Stomach (tissue), 9 donors: Measurements from ENCODE around the gene PCP2. TPM values are rescaled to one million over a fixed set of nuclear protein-coding genes. Genes with fewer than 3 reads are reported as not detected.

Experiments
- DNase-seq, 2 donors: peaks; one replicate each; pipeline versions ENCODE4 v3.0.0 to v3.0.0-alpha.2; 2013 to 2019
- H3K27ac ChIP-seq, 5 donors: fragments of 200-600 bp in 4 of 5; sonication (generic) in 4 of 5; one replicate each; pipeline ENCODE4 v1.5.1; 2013 to 2019; ENCODE audit warnings: mild to moderate bottlenecking in 1 of 5, moderate library complexity in 1 of 5
- H3K27me3 ChIP-seq, 3 donors: fragments of 200-600 bp; sonication (generic); one replicate each; pipeline ENCODE4 v1.5.1; 2017 to 2019; ENCODE audit warnings: mixed run types in 1 of 3
- H3K36me3 ChIP-seq, 4 donors: fragments of 200-600 bp; sonication (generic); 1 replicate in 3 of 4; 2 replicates in 1 of 4; pipeline ENCODE4 v1.5.1; 2016 to 2019
- H3K4me1 ChIP-seq, 4 donors: fragments of 200-600 bp; sonication (generic); one replicate each; pipeline ENCODE4 v1.5.1; 2016 to 2019
- H3K4me3 ChIP-seq, 4 donors: fragments of 200-600 bp; sonication (generic) in 3 of 4; one replicate each; pipeline ENCODE4 v1.5.1; 2016 to 2019; ENCODE audit warnings: mild to moderate bottlenecking in 1 of 4
- H3K9me3 ChIP-seq, 4 donors: fragments of 200-600 bp; sonication (generic); one replicate each; pipeline ENCODE4 v1.5.1; 2016 to 2019
- EP300 ChIP-seq: sonication (generic); formaldehyde crosslinking; IDR thresholded peaks from one replicate; pipeline ENCODE4 v1.6.1; 2017; ENCODE audit warnings: antibody characterized with exemption
- POLR2A ChIP-seq, 4 donors: fragments of 450-650 bp; IDR thresholded peaks; one replicate each; pipeline ENCODE4 v1.6.1; 2016; ENCODE audit warnings: antibody characterized with exemption in 4 of 4, control low read depth in 2 of 4, mild to moderate bottlenecking in 1 of 4, moderate library complexity in 1 of 4
- POLR2AphosphoS5 ChIP-seq, 3 donors: sonication (generic); formaldehyde crosslinking; IDR thresholded peaks; one replicate each; pipeline ENCODE4 v1.6.1; 2016; ENCODE audit warnings: antibody characterized with exemption in 3 of 3
- WGBS, 5 donors: extraction: QIAGEN DNeasy Blood & Tissue Kit in 3 of 5; methylation state at CpG; one replicate each; pipeline versions ENCODE4 v1.1.5 to v1.1.7; 2013 to 2018; 5-methylcytosine and 5-hydroxymethylcytosine counted together
- intact Hi-C: fragments of 100-400 bp; cut with DNase I; formaldehyde crosslinking; loops from one replicate; pipeline ENCODE4 v1.15.1; 2023; ENCODE audit warnings: low total_unique reads
- polyA plus RNA-seq, 3 donors: library from polyadenylated mRNA; stranded (reverse); fragments of 200-250 nt; gene quantifications; one replicate each; pipeline ENCODE4 v1.2.3, GENCODE V29; 2013
- total RNA-seq, 5 donors: library from RNA; depleted of rRNA; stranded (reverse); fragments of >200 nt; gene quantifications; one replicate each; pipeline versions ENCODE4 v1.1.0 to v1.2.3, GENCODE V29; 2014 to 2016
- TF ChIP-seq, protein P1 (sequence below), 7 experiments: fragments of 450-650 bp in 4 of 7; fragments of 200-600 bp in 3 of 7; sonication (generic) in 3 of 7; IDR thresholded peaks; one replicate each; pipeline ENCODE4 v1.5.1; 2016 to 2019; ENCODE audit warnings: antibody characterized with exemption in 7 of 7, control low read depth in 2 of 7, mild to moderate bottlenecking in 1 of 7
- donor health status: healthy with polysubstance abuse.
- donor health status: Bipolar disorder and iron deficiency.
- donor health status: healthy.

The PCP2 gene
- total and polyA plus RNA-seq, 8 donors = 2.7 to 9.3 (median 4.0) TPM; not detected in 4

DNA sequence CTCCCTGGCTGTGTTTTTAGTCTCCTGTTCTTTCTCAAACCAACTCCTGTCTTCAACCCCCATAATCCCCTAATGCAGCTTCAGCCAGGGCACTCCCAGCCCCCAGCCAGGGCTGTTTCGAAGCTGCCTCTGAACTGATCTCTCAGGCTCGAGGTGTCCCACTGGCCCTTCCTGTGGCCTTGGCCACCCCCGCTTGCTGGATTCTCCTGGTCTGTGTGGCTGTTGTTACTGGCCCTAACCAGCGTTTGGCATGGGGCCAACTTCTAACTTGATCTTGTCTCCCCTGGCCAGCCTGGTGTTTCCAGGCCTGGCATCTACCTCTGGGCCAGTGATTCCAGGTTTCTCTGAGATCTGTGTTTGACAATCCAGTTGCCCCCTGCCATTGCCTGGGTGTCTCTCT lies 15.2 kb downstream of the PCP2 start:
- H3K4me3 ChIP-seq = no peak overlapping the region
- peak; percentile 49 to 69 for DNase-seq
- 20 to 42% (median 31%) methylated on average over 3 to 4 of the region's 4 CpGs for WGBS, 5 donors
- H3K27me3 ChIP-seq = no peaks in the 10 kb centered on the region
- TF ChIP-seq POLR2AphosphoS5 (IDR thresholded peaks at IDR 0.05) (no peak), EP300 (no peak), POLR2A (IDR thresholded peaks at IDR 0.05) (no peak)
- TF ChIP-seq, protein P1, sequence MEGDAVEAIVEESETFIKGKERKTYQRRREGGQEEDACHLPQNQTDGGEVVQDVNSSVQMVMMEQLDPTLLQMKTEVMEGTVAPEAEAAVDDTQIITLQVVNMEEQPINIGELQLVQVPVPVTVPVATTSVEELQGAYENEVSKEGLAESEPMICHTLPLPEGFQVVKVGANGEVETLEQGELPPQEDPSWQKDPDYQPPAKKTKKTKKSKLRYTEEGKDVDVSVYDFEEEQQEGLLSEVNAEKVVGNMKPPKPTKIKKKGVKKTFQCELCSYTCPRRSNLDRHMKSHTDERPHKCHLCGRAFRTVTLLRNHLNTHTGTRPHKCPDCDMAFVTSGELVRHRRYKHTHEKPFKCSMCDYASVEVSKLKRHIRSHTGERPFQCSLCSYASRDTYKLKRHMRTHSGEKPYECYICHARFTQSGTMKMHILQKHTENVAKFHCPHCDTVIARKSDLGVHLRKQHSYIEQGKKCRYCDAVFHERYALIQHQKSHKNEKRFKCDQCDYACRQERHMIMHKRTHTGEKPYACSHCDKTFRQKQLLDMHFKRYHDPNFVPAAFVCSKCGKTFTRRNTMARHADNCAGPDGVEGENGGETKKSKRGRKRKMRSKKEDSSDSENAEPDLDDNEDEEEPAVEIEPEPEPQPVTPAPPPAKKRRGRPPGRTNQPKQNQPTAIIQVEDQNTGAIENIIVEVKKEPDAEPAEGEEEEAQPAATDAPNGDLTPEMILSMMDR (IDR thresholded peaks at IDR 0.05) = no peak
- peaks cover 34 to 88% (median 81%) of the 10 kb centered on the region in 4 donors for H3K36me3 ChIP-seq
- H3K9me3 ChIP-seq = no peaks in the 10 kb centered on the region
- peak overlapping the region; percentile 88 to 96 (median 91) for H3K27ac ChIP-seq
- H3K4me1 ChIP-seq = peaks cover 16 to 45% (median 40%) of the 10 kb centered on the region in 4 donors
- intact Hi-C loops = no loop called here

DNA sequence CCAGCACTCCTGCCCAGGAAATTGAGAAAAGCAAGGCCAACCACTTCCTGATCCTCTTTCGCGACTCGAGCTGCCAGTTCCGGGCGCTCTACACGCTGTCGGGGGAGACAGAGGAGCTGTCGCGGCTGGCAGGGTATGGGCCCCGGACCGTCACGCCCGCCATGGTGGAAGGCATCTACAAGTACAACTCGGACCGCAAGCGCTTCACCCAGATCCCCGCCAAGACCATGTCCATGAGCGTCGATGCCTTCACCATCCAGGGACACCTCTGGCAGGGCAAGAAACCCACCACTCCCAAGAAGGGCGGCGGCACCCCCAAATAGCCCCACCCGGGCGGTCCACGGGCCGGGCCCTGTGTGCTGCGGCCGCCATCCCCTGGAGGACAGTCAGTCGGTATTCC lies 15.8 kb downstream of the PCP2 start:
- intact Hi-C loops = no loop called here
- H3K9me3 ChIP-seq = no peaks in the 10 kb centered on the region
- TF ChIP-seq POLR2A (IDR thresholded peaks at IDR 0.05) (no peak), EP300 (no peak), POLR2AphosphoS5 (IDR thresholded peaks at IDR 0.05) (no peak)
- TF ChIP-seq, protein P1 (IDR thresholded peaks at IDR 0.05) = no peak
- WGBS, 5 donors = 68 to 82% (median 75%) methylated on average over 22 to 28 of the region's 28 CpGs
- H3K27ac ChIP-seq = peak overlapping the region; percentile 88 to 96 (median 91)
- peaks cover 16 to 45% (median 40%) of the 10 kb centered on the region in 4 donors for H3K4me1 ChIP-seq
- peaks cover 28 to 84% (median 77%) of the 10 kb centered on the region in 4 donors for H3K36me3 ChIP-seq
- H3K27me3 ChIP-seq = no peaks in the 10 kb centered on the region
- DNase-seq = no peak
- H3K4me3 ChIP-seq = peak overlapping the region in 1 of 4 donors; percentile 22

DNA sequence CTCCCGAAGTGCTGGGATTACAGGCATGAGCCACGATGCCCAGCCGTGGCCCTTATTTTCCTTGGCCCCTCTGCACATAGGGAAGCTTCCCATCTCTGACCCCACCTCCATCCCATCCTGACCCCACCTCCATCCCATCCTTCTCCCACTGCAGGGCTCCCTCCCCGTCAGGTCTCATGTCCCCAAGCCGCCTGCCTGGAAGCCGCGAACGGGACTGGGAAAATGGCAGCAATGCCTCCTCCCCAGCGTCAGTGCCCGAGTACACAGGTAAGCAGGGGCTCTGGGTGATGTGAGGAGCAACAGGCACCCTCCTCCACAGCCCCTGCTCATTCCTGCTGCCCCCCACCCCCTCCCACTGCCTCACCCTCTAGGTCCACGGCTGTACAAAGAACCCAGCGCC lies 16.3 kb downstream of the PCP2 start:
- TF ChIP-seq, protein P1 (IDR thresholded peaks at IDR 0.05) = no peak
- TF ChIP-seq POLR2A (IDR thresholded peaks at IDR 0.05) = no peak
- TF ChIP-seq POLR2AphosphoS5 (IDR thresholded peaks at IDR 0.05) = no peak
- no peak for TF ChIP-seq EP300
- Histone ChIP-seq H3K4me1 (peaks cover 16 to 45% (median 40%) of the 10 kb centered on the region in 4 donors), H3K27ac (peak overlapping the region; percentile 88 to 96 (median 91)), H3K36me3 (peaks cover 25 to 84% (median 77%) of the 10 kb centered on the region in 4 donors), H3K4me3 (no peak overlapping the region), H3K9me3 (no peaks in the 10 kb centered on the region), H3K27me3 (no peaks in the 10 kb centered on the region)
- DNase-seq = no peak
- intact Hi-C loops = no loop called here
- 83 to 91% (median 85%) methylated on average over 12 of the region's 12 CpGs for WGBS, 5 donors

DNA sequence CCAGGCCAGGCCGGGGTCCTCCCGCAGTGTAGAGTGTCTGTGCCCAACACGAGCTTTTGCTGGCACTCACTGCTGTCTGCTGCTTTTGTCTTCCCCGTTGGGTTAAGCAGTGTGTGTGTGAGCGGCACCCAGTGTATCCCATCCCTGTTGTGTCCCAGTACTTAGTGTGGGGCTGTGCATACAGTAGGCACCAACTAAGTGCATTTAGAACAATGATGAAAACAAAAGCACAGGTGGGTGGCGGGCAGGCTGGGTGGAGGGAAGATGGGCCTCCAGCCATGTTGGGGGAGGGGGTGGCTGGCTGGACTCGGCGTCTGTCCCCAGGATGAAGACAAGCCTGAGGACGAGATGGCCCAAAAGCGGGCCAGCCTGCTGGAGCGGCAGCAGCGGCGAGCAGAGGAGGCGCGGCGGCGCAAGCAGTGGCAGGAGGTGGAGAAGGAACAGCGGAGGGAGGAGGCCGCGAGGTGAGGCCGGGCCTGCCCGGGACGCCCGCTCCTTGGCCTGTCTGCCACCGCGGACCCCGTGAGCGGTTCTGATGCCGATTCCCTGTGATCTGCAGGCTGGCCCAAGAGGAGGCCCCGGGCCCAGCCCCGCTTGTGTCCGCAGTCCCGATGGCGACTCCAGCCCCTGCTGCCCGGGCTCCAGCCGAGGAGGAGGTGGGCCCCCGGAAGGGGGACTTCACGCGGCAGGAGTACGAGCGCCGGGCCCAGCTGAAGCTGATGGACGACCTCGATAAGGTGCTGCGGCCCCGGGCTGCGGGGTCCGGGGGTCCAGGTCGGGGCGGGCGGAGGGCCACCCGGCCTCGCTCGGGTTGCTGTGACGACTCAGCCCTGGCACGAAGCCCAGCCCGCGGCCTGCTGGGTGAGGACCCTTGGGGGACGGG lies 18.4 kb downstream of the PCP2 start:
- no peak for TF ChIP-seq EP300
- TF ChIP-seq, protein P1 (IDR thresholded peaks at IDR 0.05) = no peak
- no peak for DNase-seq
- Histone ChIP-seq H3K27ac (no peak overlapping the region), H3K4me3 (no peak overlapping the region), H3K36me3 (peaks cover 11 to 84% (median 77%) of the 10 kb centered on the region in 4 donors), H3K27me3 (no peaks in the 10 kb centered on the region), H3K9me3 (no peaks in the 10 kb centered on the region), H3K4me1 (peaks cover 16 to 32% (median 31%) of the 10 kb centered on the region in 4 donors)
- intact Hi-C loops = no loop called here
- WGBS, 5 donors = 82 to 90% (median 88%) methylated on average over 40 to 59 of the region's 59 CpGs
